GM18508 (cell line): Measurements from ENCODE around the gene MID1.
"Not testable (repeated sequence)": the region's sequence is repeated elsewhere in the genome, so short reads cannot be mapped to it uniquely, and the experiment has no call there.

ENCODE experiments used
- ATAC-seq: cut with Tn5 transposase; IDR thresholded peaks from one replicate; pipeline ENCODE4 v1.9.1; 2021; ENCODE audit warnings: moderate number of reproducible peaks; ENCODE audit not compliant: insufficient read depth, unreplicated experiment

MID1 gene

GRCh38 chrX:10617999-10618351, 2.4 kb downstream of the MID1 start:
- no peak for ATAC-seq

GRCh38 chrX:10617186-10617998, 3.0 kb downstream of the MID1 start:
- ATAC-seq: no peak

- no peak for ATAC-seq
These were observed 4.2 kb downstream of the MID1 start for GRCh38 chrX:10615931-10616774.

- no peak for ATAC-seq
These were observed 8.2 kb downstream of the MID1 start for GRCh38 chrX:10612215-10612614.

GRCh38 chrX:10611441-10612090, 8.8 kb downstream of the MID1 start:
- ATAC-seq: no peak

- no peak for ATAC-seq
These were observed 12.3 kb downstream of the MID1 start for GRCh38 chrX:10608099-10608498.

- no peak for ATAC-seq
These were observed 13.2 kb downstream of the MID1 start for GRCh38 chrX:10607233-10607632.

- no peak for ATAC-seq
These were observed 16.8 kb downstream of the MID1 start for GRCh38 chrX:10603612-10604011.

GRCh38 chrX:10602646-10603045, 17.7 kb downstream of the MID1 start:
- ATAC-seq: no peak

- no peak for ATAC-seq
These were observed 19.9 kb downstream of the MID1 start for GRCh38 chrX:10600479-10600878.

- ATAC-seq: no peak
These were observed 21.8 kb downstream of the MID1 start for GRCh38 chrX:10598540-10598939.

GRCh38 chrX:10597871-10598270, 22.5 kb downstream of the MID1 start:
- ATAC-seq: no peak

GRCh38 chrX:10591363-10592335, 28.7 kb downstream of the MID1 start:
- no peak for ATAC-seq

GRCh38 chrX:10589787-10590186, 30.6 kb downstream of the MID1 start:
- ATAC-seq: not testable (repeated sequence)

- no peak for ATAC-seq
These were observed 31.3 kb downstream of the MID1 start for GRCh38 chrX:10589098-10589497.

GRCh38 chrX:10584882-10585281, 35.5 kb downstream of the MID1 start:
- ATAC-seq: not testable (repeated sequence)

GRCh38 chrX:10582945-10583344, 37.4 kb downstream of the MID1 start:
- ATAC-seq: no peak

- ATAC-seq: no peak
These were observed 38.1 kb downstream of the MID1 start for GRCh38 chrX:10582215-10582733.

- ATAC-seq: no peak
These were observed 41.0 kb downstream of the MID1 start for GRCh38 chrX:10579112-10580011.
